IMR-90 (cell line): ENCODE results near the gene PTPRG. TPM values are rescaled to one million over a fixed set of nuclear protein-coding genes. Genes with fewer than 3 reads are reported as not detected.

Experiments used
- ATAC-seq: fragments of 200-7000 bp; cut with Tn5 transposase; 2 replicates; pipeline ENCODE4 v1.9.1; 2020; ENCODE audit warnings: low read depth, mild to moderate bottlenecking, moderate library complexity
- BruUV-seq: library from RNA; stranded (reverse); fragments of 400-500 nt; replicated peaks from 2 replicates; lab custom pipeline; 2021; lab: Mats Ljungman, UMichigan
- CTCF ChIA-PET: fragments of 300-600 bp; formaldehyde crosslinking; extraction: SDS; loops from one replicate; lab custom pipeline; 2021; ENCODE audit warnings: antibody characterized with exemption; lab: Yijun Ruan, JAX
- POLR2A ChIA-PET: fragments of 300-600 bp; sonication (Branson Sonifier 250); formaldehyde crosslinking; loops from one replicate; lab custom pipeline; 2022; ENCODE audit warnings: antibody characterized with exemption; ENCODE audit not compliant: unreplicated experiment; lab: Charles Lee
- DNase-seq: peaks from one replicate; pipeline ENCODE4 v3.0.0; 2013
- H2AFZ ChIP-seq: replicated peaks from 2 replicates; pipeline ENCODE3; 2013; ENCODE audit warnings: low read length, mild to moderate bottlenecking; ENCODE audit not compliant: poor library complexity
- H2AK5ac ChIP-seq: 2 replicates; pipeline ENCODE4 v1.6.1; 2013; ENCODE audit warnings: low read depth, low read length, inconsistent platforms
- H2AK9ac ChIP-seq: replicated peaks from 2 replicates; pipeline ENCODE3; 2013; ENCODE audit warnings: mild to moderate bottlenecking, low read depth, low read length, moderate library complexity; ENCODE audit not compliant: poor library complexity
- H2BK120ac ChIP-seq: 2 replicates; pipeline ENCODE4 v1.6.1; 2013; ENCODE audit warnings: low read depth, low read length, inconsistent platforms
- H2BK15ac ChIP-seq: 3 replicates; pipeline ENCODE4 v1.6.1; 2013; ENCODE audit warnings: low read depth, low read length, inconsistent platforms
- H2BK20ac ChIP-seq: 2 replicates; pipeline ENCODE4 v1.6.1; 2013; ENCODE audit warnings: low read depth, mild to moderate bottlenecking, inconsistent platforms, low read length, moderate library complexity
- H2BK5ac ChIP-seq: 2 replicates; pipeline ENCODE4 v1.6.1; 2013; ENCODE audit warnings: mild to moderate bottlenecking, low read depth, low read length, inconsistent platforms; ENCODE audit not compliant: poor library complexity, severe bottlenecking
- H3K14ac ChIP-seq: replicated peaks from 2 replicates; pipeline ENCODE4 v1.6.1; 2013; ENCODE audit warnings: low read depth, low read length, inconsistent platforms
- H3K18ac ChIP-seq: 2 replicates; pipeline ENCODE4 v1.6.1; 2013; ENCODE audit warnings: low read depth, low read length, control low read depth
- H3K23ac ChIP-seq: 2 replicates; pipeline ENCODE4 v1.6.1; 2013; ENCODE audit warnings: low read depth, low read length, inconsistent platforms
- H3K27ac ChIP-seq: 2 replicates; pipeline ENCODE4 v1.5.1; 2013; ENCODE audit warnings: mild to moderate bottlenecking, control low read depth, low read length; ENCODE audit not compliant: insufficient read depth
- H3K27me3 ChIP-seq: 2 replicates; pipeline ENCODE4 v1.6.1; 2013; ENCODE audit warnings: low read length; ENCODE audit not compliant: control insufficient read depth, insufficient read depth
- H3K36me3 ChIP-seq: 2 replicates; pipeline ENCODE4 v1.6.1; 2013; ENCODE audit warnings: low read length, mixed read lengths; ENCODE audit not compliant: control insufficient read depth, insufficient read depth
- H3K4ac ChIP-seq: 2 replicates; pipeline ENCODE4 v1.6.1; 2013; ENCODE audit warnings: low read depth, low read length, inconsistent platforms
- H3K4me1 ChIP-seq: 2 replicates; pipeline ENCODE4 v1.6.1; 2013; ENCODE audit warnings: low read length, mixed read lengths; ENCODE audit not compliant: control insufficient read depth, insufficient read depth
- H3K4me2 ChIP-seq: 2 replicates; pipeline ENCODE4 v1.6.1; 2013; ENCODE audit warnings: low read depth, mild to moderate bottlenecking, control low read depth, low read length, moderate library complexity
- H3K4me3 ChIP-seq: 2 replicates; pipeline ENCODE4 v1.5.1; 2013; ENCODE audit warnings: low read depth, mild to moderate bottlenecking, control low read depth, low read length, moderate library complexity; ENCODE audit not compliant: insufficient read depth
- H3K56ac ChIP-seq: 2 replicates; pipeline ENCODE4 v1.6.1; 2013; ENCODE audit warnings: low read length, inconsistent platforms; ENCODE audit not compliant: insufficient read depth; ENCODE audit errors: extremely low read depth
- H3K79me1 ChIP-seq, 2 experiments: 2 replicates each; pipeline ENCODE4 v1.6.1; 2013; ENCODE audit warnings: low read length in 2 of 2, inconsistent platforms in 1 of 2, low read depth in 1 of 2
- H3K9ac ChIP-seq: 2 replicates; pipeline ENCODE4 v1.6.1; 2013; ENCODE audit warnings: low read depth, low read length, control low read depth
- H3K9me1 ChIP-seq: 2 replicates; pipeline ENCODE4 v1.6.1; 2013; ENCODE audit warnings: low read length, inconsistent platforms; ENCODE audit not compliant: insufficient read depth
- H3K9me3 ChIP-seq: 2 replicates; pipeline ENCODE4 v1.6.1; 2013; ENCODE audit warnings: low read length; ENCODE audit not compliant: control insufficient read depth, insufficient read depth
- H4K20me1 ChIP-seq: 2 replicates; pipeline ENCODE4 v1.6.1; 2013; ENCODE audit warnings: low read length, inconsistent platforms; ENCODE audit not compliant: insufficient read depth
- H4K5ac ChIP-seq: 2 replicates; pipeline ENCODE4 v1.6.1; 2013; ENCODE audit warnings: mild to moderate bottlenecking, low read depth, low read length, control low read depth
- H4K8ac ChIP-seq, 2 experiments: 2 replicates each; pipeline ENCODE4 v1.6.1; 2013; ENCODE audit warnings: low read depth in 2 of 2, low read length in 2 of 2, control low read depth in 1 of 2, inconsistent platforms in 1 of 2
- H4K91ac ChIP-seq: 2 replicates; pipeline ENCODE4 v1.6.1; 2013; ENCODE audit warnings: low read depth, low read length, inconsistent platforms; ENCODE audit not compliant: insufficient read depth
- BHLHE40 ChIP-seq: fragments of 150-350 bp; IDR thresholded peaks from 2 replicates; pipeline ENCODE4 v1.6.1; 2016; ENCODE audit warnings: mild to moderate bottlenecking, low read depth, low read length
- CHD1 ChIP-seq: IDR thresholded peaks from 2 replicates; pipeline ENCODE4 v1.6.1; 2012; ENCODE audit warnings: low read depth, low read length, improper control_type of control experiment
- ELK1 ChIP-seq: fragments of 150-350 bp; IDR thresholded peaks from 2 replicates; pipeline ENCODE4 v1.6.1; 2016; ENCODE audit warnings: low read depth, mild to moderate bottlenecking, low read length, moderate library complexity, borderline replicate concordance
- MXI1 ChIP-seq: IDR thresholded peaks from 2 replicates; pipeline ENCODE4 v1.6.1; 2012; ENCODE audit warnings: low read depth, mild to moderate bottlenecking, low read length, moderate library complexity, borderline replicate concordance
- NFE2L2 ChIP-seq: fragments of 150-350 bp; IDR thresholded peaks from 2 replicates; pipeline ENCODE4 v1.6.1; 2016; ENCODE audit warnings: low read depth, mild to moderate bottlenecking, low read length
- POLR2A ChIP-seq: IDR thresholded peaks from 2 replicates; pipeline ENCODE4 v1.6.1; 2012; ENCODE audit warnings: mild to moderate bottlenecking, low read depth, low read length
- RAD21 ChIP-seq: IDR thresholded peaks from 2 replicates; pipeline ENCODE4 v1.6.1; 2012; ENCODE audit warnings: low read length, improper control_type of control experiment
- RCOR1 ChIP-seq: IDR thresholded peaks from 2 replicates; pipeline ENCODE4 v1.6.1; 2012; ENCODE audit warnings: mild to moderate bottlenecking, low read length, improper control_type of control experiment; ENCODE audit not compliant: insufficient replicate concordance
- RFX5 ChIP-seq: IDR thresholded peaks from 2 replicates; pipeline ENCODE4 v1.8.0; 2012; ENCODE audit warnings: low read depth, mild to moderate bottlenecking, low read length, moderate library complexity
- SMC3 ChIP-seq: fragments of 150-350 bp; IDR thresholded peaks from 2 replicates; pipeline ENCODE4 v1.6.1; 2016; ENCODE audit warnings: low read depth, mild to moderate bottlenecking, antibody characterized with exemption, low read length, moderate library complexity
- WGBS, 2 experiments: methylation state at CpG; one replicate each; pipeline versions ENCODE4 v1.1.5 to v1.1.7; 2013; ENCODE audit warnings: missing lambda C conversion rate in 2 of 2; ENCODE audit not compliant: insufficient read length in 1 of 2; ENCODE audit errors: extremely low coverage in 2 of 2; 5-methylcytosine and 5-hydroxymethylcytosine counted together
- dilution Hi-C: fragments of 300-500 bp; cut with HindIII; formaldehyde crosslinking; loops from one replicate; pipeline ENCODE4 v1.14.3; 2018; ENCODE audit warnings: low sequenced_read_pairs; ENCODE audit not compliant: unreplicated experiment
- in situ Hi-C: fragments of 300-500 bp; cut with MboI; formaldehyde crosslinking; loops from 3 replicates; pipeline ENCODE4 v1.14.3; 2019; ENCODE audit warnings: low sequenced_read_pairs, inconsistent platforms, mixed read lengths
- intact Hi-C: fragments of 100-400 bp; cut with micrococcal nuclease; formaldehyde crosslinking; loops from 2 replicates; pipeline ENCODE4 v1.10.0; 2022
- polyA plus RNA-seq, 3 experiments: library from polyadenylated mRNA; depleted of rRNA; stranded (reverse); fragments of >200 nt; gene quantifications; 2 replicates each; pipeline ENCODE4 v1.2.3, GENCODE V29; 2012; ENCODE audit warnings: low replicate concordance in 1 of 3
- total RNA-seq: library from RNA; depleted of rRNA; stranded (reverse); fragments of >200 nt; gene quantifications from 2 replicates; pipeline ENCODE4 v1.2.3, GENCODE V29; 2012

The PTPRG gene
- total and polyA plus RNA-seq, 2 of the 4 experiments (the other 2 are of a cell fraction), result 7.7 to 31.0 TPM

DNA sequence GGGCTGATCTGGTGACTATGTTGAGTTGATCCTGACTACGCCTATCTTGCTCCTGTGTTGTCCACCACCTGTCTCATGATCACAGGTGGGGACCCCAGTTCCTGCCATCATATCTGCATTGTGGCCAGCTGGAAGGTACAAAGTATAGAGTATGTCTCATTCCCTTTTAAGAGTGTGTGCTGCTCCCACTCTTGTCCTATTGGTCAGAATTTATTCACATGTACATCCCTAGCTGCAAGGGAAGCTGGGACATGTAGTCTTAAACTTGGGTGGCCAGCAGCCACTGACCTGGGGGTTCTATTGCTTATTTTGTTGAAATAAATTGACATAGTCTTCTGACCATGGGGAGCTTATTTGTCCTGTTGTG is 373.1 kb downstream of the PTPRG start:
- TF ChIP-seq SMC3 (no peak), BHLHE40 (no peak), CHD1 (no peak), MXI1 (no peak), ELK1 (no peak), NFE2L2 (no peak), RAD21 (no peak), RCOR1 (no peak), POLR2A (no peak), RFX5 (no peak)
- Histone ChIP-seq H3K27me3 (no peaks in the 10 kb centered on the region), H2AK9ac (no peak overlapping the region), H3K18ac (no peak overlapping the region), H3K9me3 (no peaks in the 10 kb centered on the region), H4K91ac (no peak overlapping the region), H4K5ac (no peak overlapping the region), H3K4me1 (no peaks in the 10 kb centered on the region), H2AK5ac (no peak overlapping the region), H3K9ac (no peak overlapping the region), H3K56ac (no peak overlapping the region), H2BK120ac (no peak overlapping the region), H3K4me2 (no peak overlapping the region), H2BK5ac (no peak overlapping the region), H3K14ac (no peak overlapping the region), H3K36me3 (no peaks in the 10 kb centered on the region), H4K20me1 (0 out of 2 replicates have a peak, but pooled peaks cover 4% of the 10 kb centered on the region), H2AFZ (no peak overlapping the region), H2BK20ac (no peak overlapping the region), H2BK15ac (no peak overlapping the region), H3K4me3 (no peak overlapping the region), H3K79me1 (peaks cover 15 to 35% of the 10 kb centered on the region in 2 experiments), H3K27ac (no peak overlapping the region), H3K9me1 (0 out of 2 replicates have a peak, but pooled peaks cover 2% of the 10 kb centered on the region), H3K23ac (no peak overlapping the region), H3K4ac (no peak overlapping the region), H4K8ac (no peak overlapping the region)
- WGBS, 2 experiments, result no CpG with 5 or more reads among the region's 1 CpG
- in situ Hi-C loops, result no loop called here
- BruUV-seq, result no TSS peak
- DNase-seq (no peak), ATAC-seq (no peak)
- intact Hi-C loops, result no loop called here
- dilution Hi-C loops, result no loop called here
- POLR2A ChIA-PET, result no interaction called here
- CTCF ChIA-PET, result interaction anchor here (1.2 kb wide), 1 partner anchor 22 kb away, joined by 3 read pairs; no protein-coding TSS in a partner anchor
